ENCODE data around the gene CLHC1.
"Not testable (repeated sequence)": the region's sequence is repeated elsewhere in the genome, so short reads cannot be mapped to it uniquely, and the experiment has no call there.

Gene CLHC1

GRCh38 chr2:55133467-55134315, 98.4 kb downstream of the CLHC1 start:
- DNase-seq = peak; percentile 50 to 55

- DNase-seq = no peak
These were observed 101.2 kb downstream of the CLHC1 start for GRCh38 chr2:55130849-55131248.

- not testable (repeated sequence) for DNase-seq
These were observed 105.5 kb downstream of the CLHC1 start for GRCh38 chr2:55126643-55127042.
